Fibroblast of pulmonary artery (primary cell): ENCODE data around the gene PLXNA4.

ENCODE experiments used
- DNase-seq: peaks from one replicate; pipeline ENCODE4 v3.0.0-alpha.2; 2010; ENCODE audit warnings: low read depth
- H3K4me3 ChIP-seq: replicated peaks from 2 replicates; pipeline ENCODE4 v1.5.1; 2011; ENCODE audit warnings: low read depth, mild to moderate bottlenecking, control low read depth, low read length, moderate library complexity
- CTCF ChIP-seq: IDR thresholded peaks from 2 replicates; pipeline ENCODE4 v1.5.1; 2011; ENCODE audit warnings: mild to moderate bottlenecking, control low read depth, low read length, inconsistent platforms; ENCODE audit errors: missing control alignments

Gene PLXNA4

GRCh38 chr7:132368246-132368900, 207.9 kb downstream of the PLXNA4 start:
- DNase-seq = no peak
- H3K4me3 ChIP-seq = no peak overlapping the region
- TF ChIP-seq CTCF = no peak

GRCh38 chr7:132367795-132368194, 208.5 kb downstream of the PLXNA4 start:
- no peak for TF ChIP-seq CTCF
- no peak for DNase-seq
- H3K4me3 ChIP-seq = no peak overlapping the region

- TF ChIP-seq CTCF = no peak
- no peak for DNase-seq
These were observed 209.3 kb downstream of the PLXNA4 start for GRCh38 chr7:132367004-132367403.

GRCh38 chr7:132364226-132364625, 212.0 kb downstream of the PLXNA4 start:
- H3K4me3 ChIP-seq = no peak overlapping the region
- no peak for TF ChIP-seq CTCF
- DNase-seq = no peak

More at GRCh38 chr7:132367004-132367403, 209.3 kb downstream of the PLXNA4 start:
- H3K4me3 ChIP-seq = no peak overlapping the region

- no peak overlapping the region for H3K4me3 ChIP-seq
- DNase-seq = no peak
- TF ChIP-seq CTCF = no peak
These were observed 214.2 kb downstream of the PLXNA4 start for GRCh38 chr7:132362059-132362458.

- TF ChIP-seq CTCF = no peak
- no peak overlapping the region for H3K4me3 ChIP-seq
- DNase-seq = no peak
These were observed 215.1 kb downstream of the PLXNA4 start for GRCh38 chr7:132361146-132361545.

GRCh38 chr7:132359743-132360142, 216.5 kb downstream of the PLXNA4 start:
- H3K4me3 ChIP-seq = no peak overlapping the region
- DNase-seq = no peak
- no peak for TF ChIP-seq CTCF
